SK-N-SH (cell line): ENCODE data around the gene PSPC1. TPM values are rescaled to one million over a fixed set of nuclear protein-coding genes. Genes with fewer than 3 reads are reported as not detected.
A peak's percentile ranks its signal among the peaks of the same experiment; 100 is the strongest.

Experiments used
- CTCF ChIA-PET: fragments of 300-600, 350-600 bp; formaldehyde crosslinking; extraction: SDS; loops from one replicate; lab custom pipeline; 2021; lab: Yijun Ruan, JAX
- POLR2A ChIA-PET: fragments of 350-600 bp; sonication (Branson Sonifier 250); formaldehyde crosslinking; extraction: SDS; loops from one replicate; lab custom pipeline; 2020; ENCODE audit warnings: antibody characterized with exemption, inconsistent platforms; lab: Yijun Ruan, JAX
- DNase-seq: peaks from one replicate; pipeline ENCODE4 v3.0.0; 2012
- H2AFZ ChIP-seq: fragments of 200-600 bp; sonication (generic); 2 replicates; pipeline ENCODE4 v1.8.1; 2016; ENCODE audit warnings: antibody characterized with exemption, mild to moderate bottlenecking, low read depth
- H3F3A ChIP-seq: fragments of 200-600 bp; sonication (generic); replicated peaks from 2 replicates; pipeline ENCODE3; 2016; ENCODE audit warnings: antibody characterized with exemption, mild to moderate bottlenecking; ENCODE audit not compliant: insufficient read depth
- H3K27ac ChIP-seq, 2 experiments: fragments of 200-500 bp in 1 of 2; fragments of 200-600 bp in 1 of 2; sonication (Bioruptor generic) in 1 of 2; sonication (generic), shearing (Covaris generic) in 1 of 2; 2 replicates each; pipeline versions ENCODE4 v1.5.1 to v1.6.1; 2014 to 2016; ENCODE audit warnings: low read depth in 2 of 2, inconsistent platforms in 1 of 2, low read length in 1 of 2, mild to moderate bottlenecking in 1 of 2, mixed read lengths in 1 of 2
- H3K27me3 ChIP-seq: fragments of 200-600 bp; sonication (generic), shearing (Covaris generic); 2 replicates; pipeline ENCODE4 v1.6.1; 2016; ENCODE audit warnings: mixed run types; ENCODE audit not compliant: insufficient read depth
- H3K36me3 ChIP-seq, 2 experiments: fragments of 200-500 bp in 1 of 2; fragments of 200-600 bp in 1 of 2; sonication (Bioruptor generic) in 1 of 2; sonication (generic) in 1 of 2; replicated peaks in 1 of 2; 2 replicates each; pipeline versions ENCODE3 to v1.5.1; 2014 to 2016; ENCODE audit warnings: low read length in 1 of 2, mild to moderate bottlenecking in 1 of 2; ENCODE audit not compliant: insufficient read depth in 2 of 2, control insufficient read depth in 1 of 2
- H3K4me1 ChIP-seq, 2 experiments: fragments of 200-500 bp in 1 of 2; fragments of 200-600 bp in 1 of 2; sonication (Bioruptor generic) in 1 of 2; sonication (generic), shearing (Covaris generic) in 1 of 2; 2 replicates each; pipeline versions ENCODE4 v1.5.1 to v1.6.1; 2014 to 2016; ENCODE audit warnings: low read depth in 1 of 2, low read length in 1 of 2, mixed run types in 1 of 2; ENCODE audit not compliant: insufficient read depth in 2 of 2, control insufficient read depth in 1 of 2
- H3K4me2 ChIP-seq: fragments of 200-600 bp; sonication (generic), shearing (Covaris generic); 2 replicates; pipeline ENCODE4 v1.6.1; 2017; ENCODE audit warnings: mixed run types
- H3K4me3 ChIP-seq, 2 experiments: fragments of 200-500 bp in 1 of 2; fragments of 200-600 bp in 1 of 2; sonication (Bioruptor generic) in 1 of 2; sonication (generic), shearing (Covaris generic) in 1 of 2; 2 replicates each; pipeline versions ENCODE4 v1.5.1 to v1.8.1; 2014 to 2016; ENCODE audit warnings: low read depth in 2 of 2, inconsistent platforms in 1 of 2, low read length in 1 of 2, mild to moderate bottlenecking in 1 of 2, mixed read lengths in 1 of 2, moderate library complexity in 1 of 2
- H3K79me2 ChIP-seq: fragments of 200-600 bp; sonication (generic); 2 replicates; pipeline ENCODE4 v1.8.1; 2017; ENCODE audit warnings: mild to moderate bottlenecking; ENCODE audit not compliant: insufficient read depth
- H3K9ac ChIP-seq: fragments of 200-600 bp; sonication (generic); 2 replicates; pipeline ENCODE4 v1.6.1; 2017; ENCODE audit warnings: mixed run types
- H3K9me2 ChIP-seq: fragments of 200-600 bp; sonication (generic); 2 replicates; pipeline ENCODE4 v1.6.1; 2017; ENCODE audit warnings: mixed run types
- H3K9me3 ChIP-seq: fragments of 200-600 bp; sonication (generic); 2 replicates; pipeline ENCODE4 v1.6.1; 2017; ENCODE audit warnings: mixed run types, mild to moderate bottlenecking, moderate library complexity
- H4K20me1 ChIP-seq: fragments of 200-600 bp; sonication (generic); 2 replicates; pipeline ENCODE4 v1.6.1; 2017; ENCODE audit warnings: mild to moderate bottlenecking, mixed run types; ENCODE audit not compliant: insufficient read depth
- ELF1 ChIP-seq: IDR thresholded peaks from 2 replicates; pipeline ENCODE4 v1.4.0; 2012
- FOSL2 ChIP-seq: IDR thresholded peaks from 2 replicates; pipeline ENCODE4 v1.4.0; 2012; ENCODE audit warnings: low read depth, mild to moderate bottlenecking, moderate library complexity, borderline replicate concordance
- FOXJ3 ChIP-seq: sonication (generic); formaldehyde crosslinking; IDR thresholded peaks from 2 replicates; pipeline ENCODE4 v1.5.1; 2020; ENCODE audit warnings: mild to moderate bottlenecking, missing genetic modification reagents
- GATA2 ChIP-seq: sonication (generic); formaldehyde crosslinking; IDR thresholded peaks from 2 replicates; pipeline ENCODE4 v1.5.0; 2020; ENCODE audit warnings: mild to moderate bottlenecking, missing genetic modification reagents
- MEF2A ChIP-seq: IDR thresholded peaks from 2 replicates; pipeline ENCODE4 v1.4.0; 2012; ENCODE audit warnings: low read depth, borderline replicate concordance
- POLR2AphosphoS5 ChIP-seq: IDR thresholded peaks from 2 replicates; pipeline ENCODE4 v1.6.1; 2012; ENCODE audit warnings: low read depth, low read length
- TEAD4 ChIP-seq: IDR thresholded peaks from 2 replicates; pipeline ENCODE4 v1.4.0; 2012; ENCODE audit warnings: mild to moderate bottlenecking, borderline replicate concordance; ENCODE audit not compliant: insufficient read depth
- WGBS: methylation state at CpG from one replicate; pipeline ENCODE4 v1.1.6; 2017; ENCODE audit warnings: low lambda C conversion rate; 5-methylcytosine and 5-hydroxymethylcytosine counted together
- polyA plus RNA-seq, 3 experiments: library from polyadenylated mRNA; depleted of rRNA; stranded (reverse); fragments of >200 nt; gene quantifications; 2 replicates each; pipeline ENCODE4 v1.2.3, GENCODE V29; 2012
- TF ChIP-seq, protein P1 (sequence below): IDR thresholded peaks from 2 replicates; pipeline ENCODE4; 2012
- TF ChIP-seq, protein P2 (sequence below): IDR thresholded peaks from 2 replicates; pipeline ENCODE4 v1.4.0; 2012; ENCODE audit warnings: low read depth

Gene PSPC1
- polyA plus RNA-seq, 1 of the 3 experiments (the other 2 are of a cell fraction): 35.2 TPM

DNA sequence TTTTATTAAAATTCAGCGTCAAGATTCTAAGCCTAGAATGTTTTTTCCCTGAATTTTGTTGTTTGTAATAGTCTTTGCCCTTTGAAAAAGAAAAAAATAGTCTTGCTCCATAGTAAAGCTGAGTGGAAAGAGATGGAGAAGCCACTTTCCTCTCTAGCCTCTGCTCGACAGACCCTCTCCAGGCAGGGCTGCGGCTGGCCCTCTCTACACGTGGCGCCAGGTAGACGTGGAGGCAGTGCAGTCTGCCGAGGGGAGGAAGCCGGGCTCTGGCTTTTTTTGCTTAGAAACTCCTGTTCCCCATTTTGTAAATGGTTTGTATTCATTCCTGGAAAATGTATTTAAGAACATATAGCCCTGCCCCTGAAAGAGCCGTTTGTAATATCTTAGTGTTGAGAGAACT lies 114.0 kb downstream of the PSPC1 start:
- H3K9me3 ChIP-seq: no peaks in the 10 kb centered on the region
- ChIA-PET CTCF (no interaction called here), POLR2A (no interaction called here)
- TF ChIP-seq MEF2A: no peak
- TF ChIP-seq, protein P1, sequence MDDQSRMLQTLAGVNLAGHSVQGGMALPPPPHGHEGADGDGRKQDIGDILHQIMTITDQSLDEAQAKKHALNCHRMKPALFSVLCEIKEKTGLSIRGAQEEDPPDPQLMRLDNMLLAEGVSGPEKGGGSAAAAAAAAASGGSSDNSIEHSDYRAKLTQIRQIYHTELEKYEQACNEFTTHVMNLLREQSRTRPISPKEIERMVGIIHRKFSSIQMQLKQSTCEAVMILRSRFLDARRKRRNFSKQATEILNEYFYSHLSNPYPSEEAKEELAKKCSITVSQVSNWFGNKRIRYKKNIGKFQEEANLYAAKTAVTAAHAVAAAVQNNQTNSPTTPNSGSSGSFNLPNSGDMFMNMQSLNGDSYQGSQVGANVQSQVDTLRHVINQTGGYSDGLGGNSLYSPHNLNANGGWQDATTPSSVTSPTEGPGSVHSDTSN: no peak
- no peak for TF ChIP-seq FOXJ3 (CRISPR knock-in tag)
- no peak for TF ChIP-seq ELF1
- TF ChIP-seq FOSL2: no peak
- no peak overlapping the region for H3K9ac ChIP-seq
- no peaks in the 10 kb centered on the region for H3K79me2 ChIP-seq
- no peaks in the 10 kb centered on the region for H4K20me1 ChIP-seq
- H3F3A ChIP-seq: peaks cover 11% of the 10 kb centered on the region
- H2AFZ ChIP-seq: no peak overlapping the region
- H3K4me2 ChIP-seq: no peak overlapping the region
- no peak for DNase-seq
- peaks cover 57 to 65% of the 10 kb centered on the region in 2 experiments for H3K36me3 ChIP-seq
- no peaks in the 10 kb centered on the region for H3K27me3 ChIP-seq
- H3K9me2 ChIP-seq: no peaks in the 10 kb centered on the region
- peaks cover 0 to 11% of the 10 kb centered on the region in 2 experiments; a peak in 1 of 4 replicates for H3K4me1 ChIP-seq
- no peak overlapping the region for H3K4me3 ChIP-seq
- no peak overlapping the region for H3K27ac ChIP-seq
- WGBS: 97% methylated on average over 9 of the region's 9 CpGs

DNA sequence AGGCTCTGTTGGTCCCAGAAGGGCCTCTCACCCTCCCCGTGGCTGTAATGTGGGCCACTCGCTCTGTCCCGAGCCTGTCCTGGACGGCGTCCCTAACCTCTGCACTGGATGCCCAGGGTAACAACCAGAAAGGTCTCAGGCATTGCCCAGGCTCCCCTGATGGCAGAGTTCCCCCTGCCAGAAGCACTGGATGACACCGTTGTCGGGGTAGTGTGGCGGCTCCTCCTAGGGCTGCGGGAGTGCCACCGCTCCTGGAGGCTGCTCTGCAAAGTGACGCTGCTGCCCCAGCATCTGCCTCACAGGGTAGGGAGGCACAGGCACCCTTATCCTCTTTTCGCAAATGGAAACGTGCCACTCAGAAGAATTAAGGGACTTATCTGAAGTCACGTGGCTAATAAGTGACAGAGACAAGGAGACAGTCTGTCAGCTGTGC lies 117.3 kb downstream of the PSPC1 start:
- Histone ChIP-seq H3K79me2 (no peaks in the 10 kb centered on the region), H2AFZ (no peak overlapping the region), H3K36me3 (peaks cover 54 to 55% of the 10 kb centered on the region in 2 experiments), H3K9me3 (no peaks in the 10 kb centered on the region)
- 91% methylated on average over 3 of the region's 14 CpGs for WGBS
- TF ChIP-seq TEAD4 (no peak), POLR2AphosphoS5 (peak; percentile 47; the same call in 1 of the 2 replicates)
- TF ChIP-seq, all 33 proteins: peak for 1
- Histone ChIP-seq H3K4me1 (peaks cover 0 to 10% of the 10 kb centered on the region in 2 experiments; a peak in 1 of 4 replicates), H4K20me1 (no peaks in the 10 kb centered on the region), H3K27ac (peak overlapping the region in 1 of 2 experiments; percentile 8; a peak in 1 of 4 replicates), H3K9ac (no peak overlapping the region), H3K4me2 (no peak overlapping the region), H3K9me2 (no peaks in the 10 kb centered on the region), H3K27me3 (no peaks in the 10 kb centered on the region), H3F3A (peaks cover 7% of the 10 kb centered on the region), H3K4me3 (no peak overlapping the region)
- CTCF ChIA-PET: no interaction called here
- DNase-seq: peak; percentile 38
- POLR2A ChIA-PET: no interaction called here

DNA sequence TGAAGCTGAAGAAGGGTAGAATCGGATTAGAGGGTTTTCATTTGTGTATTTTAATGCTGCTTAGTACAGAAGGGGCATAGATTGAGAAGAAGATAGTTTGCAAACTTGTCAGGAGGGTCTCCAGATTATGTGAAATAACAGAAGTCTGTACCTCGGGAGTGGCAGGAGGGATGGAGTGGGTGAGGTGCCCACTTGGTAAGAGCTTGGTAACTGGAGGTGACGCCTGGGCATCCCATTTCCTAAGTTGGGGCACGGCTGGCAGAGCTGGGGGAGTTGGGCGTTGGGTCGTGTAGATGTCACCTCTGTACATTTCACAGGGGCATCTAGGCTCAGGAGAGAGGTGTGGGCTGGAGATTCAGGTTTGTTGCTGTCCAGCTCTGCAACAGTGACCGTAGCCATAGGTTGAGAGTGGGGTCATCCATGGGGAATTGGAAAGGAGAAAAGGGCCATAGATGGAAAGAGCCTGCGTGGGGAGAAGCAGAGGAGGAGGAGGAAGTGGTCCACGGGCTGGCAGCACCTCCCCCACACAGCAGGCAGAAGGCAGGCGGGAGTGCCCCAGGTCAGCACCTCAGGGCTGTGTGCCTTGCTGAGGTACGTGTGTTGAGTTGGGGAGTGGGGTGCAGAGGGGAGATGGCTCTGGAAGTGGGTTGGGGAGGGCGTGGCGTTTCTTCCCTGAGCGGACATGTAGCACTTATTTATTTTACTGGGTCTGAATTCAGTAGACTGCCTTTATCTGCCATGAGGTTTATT lies 118.1 kb downstream of the PSPC1 start:
- TF ChIP-seq GATA2 (CRISPR knock-in tag): no peak
- TF ChIP-seq, protein P2, sequence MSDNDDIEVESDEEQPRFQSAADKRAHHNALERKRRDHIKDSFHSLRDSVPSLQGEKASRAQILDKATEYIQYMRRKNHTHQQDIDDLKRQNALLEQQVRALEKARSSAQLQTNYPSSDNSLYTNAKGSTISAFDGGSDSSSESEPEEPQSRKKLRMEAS: no peak
- no peak for DNase-seq
- H3K4me3 ChIP-seq: no peak overlapping the region
- no peak overlapping the region for H2AFZ ChIP-seq
- H3K9me3 ChIP-seq: no peaks in the 10 kb centered on the region
- H3K4me2 ChIP-seq: no peak overlapping the region
- POLR2A ChIA-PET: no interaction called here
- peaks cover 0 to 7% of the 10 kb centered on the region in 2 experiments; a peak in 1 of 4 replicates for H3K4me1 ChIP-seq
- H4K20me1 ChIP-seq: no peaks in the 10 kb centered on the region
- no peaks in the 10 kb centered on the region for H3K27me3 ChIP-seq
- no peak overlapping the region for H3K9ac ChIP-seq
- H3F3A ChIP-seq: peaks cover 8% of the 10 kb centered on the region
- 94% methylated on average over 13 of the region's 14 CpGs for WGBS
- no peaks in the 10 kb centered on the region for H3K9me2 ChIP-seq
- H3K79me2 ChIP-seq: no peaks in the 10 kb centered on the region
- H3K27ac ChIP-seq: no peak overlapping the region
- CTCF ChIA-PET: no interaction called here
- peaks cover 47 to 53% of the 10 kb centered on the region in 2 experiments for H3K36me3 ChIP-seq
